ENCODE measurements around the gene FAM107B. TPM values are rescaled to one million over a fixed set of nuclear protein-coding genes. Genes with fewer than 3 reads are reported as not detected.
A peak's percentile ranks its signal among the peaks of the same experiment; 100 is the strongest.

Gene FAM107B
- total RNA-seq, 6 donors from 2014 or later = 44.0 to 136 (median 77.0) TPM

- Histone ChIP-seq H3K4me1 (peaks cover 0 to 6% (median 0%) of the 10 kb centered on the region in 4 donors), H3K4me3 (no peak overlapping the region), H3K27ac (no peak overlapping the region), H3K36me3 (no peaks in the 10 kb centered on the region), H3K9me3 (no peaks in the 10 kb centered on the region), H3K27me3 (no peaks in the 10 kb centered on the region)
- TF ChIP-seq EP300 (IDR thresholded peaks at IDR 0.05) = no peak
- no peak for TF ChIP-seq CTCF (IDR thresholded peaks at IDR 0.05)
- TF ChIP-seq POLR2A (IDR thresholded peaks at IDR 0.05) = no peak
- no peak for TF ChIP-seq POLR2AphosphoS5 (IDR thresholded peaks at IDR 0.05)
- WGBS, 2 donors = 51 to 61% methylated on average over 9 of the region's 9 CpGs
- ATAC-seq (ENCODE audit: low FRiP score in 2 of 2) (no peak), DNase-seq (no peak)
Observed at GRCh38 chr10:14500172-14500765, 274.4 kb downstream of the FAM107B start.

- Histone ChIP-seq H3K27ac (no peak overlapping the region), H3K4me3 (no peak overlapping the region), H3K4me1 (peaks cover 0 to 6% (median 0%) of the 10 kb centered on the region in 4 donors), H3K9me3 (no peaks in the 10 kb centered on the region), H3K36me3 (no peaks in the 10 kb centered on the region), H3K27me3 (no peaks in the 10 kb centered on the region)
- TF ChIP-seq POLR2AphosphoS5 (IDR thresholded peaks at IDR 0.05) = no peak
- no peak for TF ChIP-seq POLR2A (IDR thresholded peaks at IDR 0.05)
- TF ChIP-seq EP300 (IDR thresholded peaks at IDR 0.05) = no peak
- DNase-seq = no peak
- peak; percentile 34 to 52 for ATAC-seq (ENCODE audit: low FRiP score in 2 of 2)
- WGBS, 2 donors = 89 to 96% methylated on average over 4 to 5 of the region's 5 CpGs
Observed at GRCh38 chr10:14499601-14499904, 275.1 kb downstream of the FAM107B start.

- WGBS, 2 donors = 76 to 95% methylated on average over 7 of the region's 7 CpGs
- ATAC-seq (ENCODE audit: low FRiP score in 2 of 2) = no peak
Observed at GRCh38 chr10:14498326-14498725, 276.4 kb downstream of the FAM107B start.

GRCh38 chr10:14491811-14492210 is 282.9 kb downstream of the FAM107B start:
- WGBS, 2 donors = 85% methylated on average over 5 of the region's 5 CpGs
- TF ChIP-seq POLR2AphosphoS5 (IDR thresholded peaks at IDR 0.05) = no peak
- no peak for TF ChIP-seq POLR2A (IDR thresholded peaks at IDR 0.05)
- TF ChIP-seq EP300 (IDR thresholded peaks at IDR 0.05) = no peak
- TF ChIP-seq CTCF (IDR thresholded peaks at IDR 0.05) = no peak
- peaks cover 0 to 10% (median 0%) of the 10 kb centered on the region in 4 donors for H3K4me1 ChIP-seq
- H3K27me3 ChIP-seq = peaks cover 0 to 2% (median 0%) of the 10 kb centered on the region in 4 donors
- no peaks in the 10 kb centered on the region for H3K36me3 ChIP-seq
- no peak overlapping the region for H3K27ac ChIP-seq
- ATAC-seq (ENCODE audit: low FRiP score in 2 of 2) (no peak), DNase-seq (no peak)
- H3K9me3 ChIP-seq = no peaks in the 10 kb centered on the region
- H3K4me3 ChIP-seq = no peak overlapping the region

More at GRCh38 chr10:14498326-14498725, 276.4 kb downstream of the FAM107B start:
- no peaks in the 10 kb centered on the region for H3K36me3 ChIP-seq
- H3K9me3 ChIP-seq = no peaks in the 10 kb centered on the region
- TF ChIP-seq POLR2AphosphoS5 (IDR thresholded peaks at IDR 0.05) (no peak), CTCF (IDR thresholded peaks at IDR 0.05) (no peak), EP300 (IDR thresholded peaks at IDR 0.05) (no peak), POLR2A (IDR thresholded peaks at IDR 0.05) (no peak)
- H3K27ac ChIP-seq = no peak overlapping the region
- H3K4me1 ChIP-seq = peaks cover 0 to 6% (median 0%) of the 10 kb centered on the region in 4 donors
- H3K27me3 ChIP-seq = no peaks in the 10 kb centered on the region
- H3K4me3 ChIP-seq = no peak overlapping the region
- DNase-seq = no peak

GRCh38 chr10:14489522-14490177 is 285.0 kb downstream of the FAM107B start:
- ATAC-seq (ENCODE audit: low FRiP score in 2 of 2) = no peak
- 81 to 94% methylated on average over 1 of the region's 1 CpG for WGBS, 2 donors
- Histone ChIP-seq H3K9me3 (no peaks in the 10 kb centered on the region), H3K4me3 (no peak overlapping the region), H3K27me3 (peaks cover 0 to 2% (median 0%) of the 10 kb centered on the region in 4 donors), H3K27ac (no peak overlapping the region), H3K36me3 (no peaks in the 10 kb centered on the region), H3K4me1 (peaks cover 0 to 10% (median 0%) of the 10 kb centered on the region in 4 donors)
- DNase-seq = no peak
- TF ChIP-seq EP300 (IDR thresholded peaks at IDR 0.05) (no peak), POLR2A (IDR thresholded peaks at IDR 0.05) (no peak)
